HG02885 (cell line): Measurements from ENCODE around the gene PTCH2.

Experiments
- ATAC-seq: cut with Tn5 transposase; IDR thresholded peaks from one replicate; pipeline ENCODE4 v1.9.1; 2021; ENCODE audit warnings: mild to moderate bottlenecking; ENCODE audit not compliant: unreplicated experiment, poor library complexity

The PTCH2 gene, protein sequence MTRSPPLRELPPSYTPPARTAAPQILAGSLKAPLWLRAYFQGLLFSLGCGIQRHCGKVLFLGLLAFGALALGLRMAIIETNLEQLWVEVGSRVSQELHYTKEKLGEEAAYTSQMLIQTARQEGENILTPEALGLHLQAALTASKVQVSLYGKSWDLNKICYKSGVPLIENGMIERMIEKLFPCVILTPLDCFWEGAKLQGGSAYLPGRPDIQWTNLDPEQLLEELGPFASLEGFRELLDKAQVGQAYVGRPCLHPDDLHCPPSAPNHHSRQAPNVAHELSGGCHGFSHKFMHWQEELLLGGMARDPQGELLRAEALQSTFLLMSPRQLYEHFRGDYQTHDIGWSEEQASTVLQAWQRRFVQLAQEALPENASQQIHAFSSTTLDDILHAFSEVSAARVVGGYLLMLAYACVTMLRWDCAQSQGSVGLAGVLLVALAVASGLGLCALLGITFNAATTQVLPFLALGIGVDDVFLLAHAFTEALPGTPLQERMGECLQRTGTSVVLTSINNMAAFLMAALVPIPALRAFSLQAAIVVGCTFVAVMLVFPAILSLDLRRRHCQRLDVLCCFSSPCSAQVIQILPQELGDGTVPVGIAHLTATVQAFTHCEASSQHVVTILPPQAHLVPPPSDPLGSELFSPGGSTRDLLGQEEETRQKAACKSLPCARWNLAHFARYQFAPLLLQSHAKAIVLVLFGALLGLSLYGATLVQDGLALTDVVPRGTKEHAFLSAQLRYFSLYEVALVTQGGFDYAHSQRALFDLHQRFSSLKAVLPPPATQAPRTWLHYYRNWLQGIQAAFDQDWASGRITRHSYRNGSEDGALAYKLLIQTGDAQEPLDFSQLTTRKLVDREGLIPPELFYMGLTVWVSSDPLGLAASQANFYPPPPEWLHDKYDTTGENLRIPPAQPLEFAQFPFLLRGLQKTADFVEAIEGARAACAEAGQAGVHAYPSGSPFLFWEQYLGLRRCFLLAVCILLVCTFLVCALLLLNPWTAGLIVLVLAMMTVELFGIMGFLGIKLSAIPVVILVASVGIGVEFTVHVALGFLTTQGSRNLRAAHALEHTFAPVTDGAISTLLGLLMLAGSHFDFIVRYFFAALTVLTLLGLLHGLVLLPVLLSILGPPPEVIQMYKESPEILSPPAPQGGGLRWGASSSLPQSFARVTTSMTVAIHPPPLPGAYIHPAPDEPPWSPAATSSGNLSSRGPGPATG

DNA sequence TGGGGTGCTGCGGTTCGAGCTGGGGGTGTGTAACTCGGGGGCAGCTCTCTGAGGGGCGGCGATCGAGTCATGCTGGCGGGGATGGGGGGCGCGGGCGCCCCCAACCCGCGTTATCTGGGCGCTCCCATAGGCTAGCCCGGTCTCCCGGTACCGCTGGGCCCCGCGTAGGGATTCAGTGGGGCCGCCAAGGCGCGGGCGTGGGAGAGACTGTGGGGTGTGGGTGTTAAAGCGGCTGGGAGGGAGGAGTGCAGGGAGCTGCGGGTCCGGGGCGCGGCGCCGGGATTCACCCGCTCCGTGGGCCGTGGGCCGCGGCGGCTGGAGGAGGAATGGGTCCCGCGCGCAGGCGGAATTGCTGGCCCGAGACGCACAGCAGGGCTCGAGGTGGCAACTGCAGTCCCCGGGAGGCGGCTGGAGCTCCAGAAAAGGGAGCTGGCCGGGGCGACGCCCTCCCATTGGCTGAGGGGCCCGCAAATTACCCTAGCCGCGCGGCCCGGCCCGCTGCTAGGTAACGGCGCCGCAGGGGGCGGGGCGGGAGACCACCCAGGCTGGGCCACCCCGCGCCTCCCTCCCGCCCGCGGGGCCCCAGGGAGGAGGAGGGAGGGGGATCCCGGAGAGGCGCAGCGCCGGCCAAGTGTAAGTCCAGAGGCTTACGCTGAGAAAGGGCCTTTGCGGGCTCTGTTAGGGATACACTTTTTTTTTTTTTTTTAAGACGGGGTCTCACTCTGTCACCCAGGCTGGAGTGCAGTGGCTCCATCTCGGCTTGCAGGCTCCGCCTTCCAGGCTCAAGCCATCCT is at the start of gene PTCH2:
PTCH2 (minus strand) TSS at position 392 of the 794 bp plus-strand sequence; CDS start at position 71, 321 bp downstream.
- no peak for ATAC-seq

GRCh38 chr1:44890007-44890406 is 47.0 kb upstream of the PTCH2 start:
- no peak for ATAC-seq

DNA sequence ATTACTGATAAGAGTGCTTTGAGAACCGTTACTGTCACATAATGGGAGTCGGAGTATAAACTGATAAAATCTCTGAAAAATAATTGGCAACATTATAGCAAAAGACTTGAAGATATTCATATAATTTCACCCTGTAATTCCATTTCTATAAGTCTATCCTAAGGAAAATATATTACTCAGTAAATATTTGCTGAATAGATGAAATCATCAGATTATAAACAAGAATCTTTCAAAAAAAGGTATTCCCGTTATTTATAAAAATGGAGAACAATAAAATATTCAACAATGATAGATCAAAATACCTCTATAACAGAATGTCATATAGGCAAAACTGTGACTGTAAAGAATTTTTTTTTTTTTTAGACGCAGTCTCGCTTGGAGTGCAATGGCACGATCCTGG is 42.4 kb upstream of the PTCH2 start:
- no peak for ATAC-seq

- no peak for ATAC-seq
Measured at GRCh38 chr1:44884746-44885145, 41.7 kb upstream of the PTCH2 start.

DNA sequence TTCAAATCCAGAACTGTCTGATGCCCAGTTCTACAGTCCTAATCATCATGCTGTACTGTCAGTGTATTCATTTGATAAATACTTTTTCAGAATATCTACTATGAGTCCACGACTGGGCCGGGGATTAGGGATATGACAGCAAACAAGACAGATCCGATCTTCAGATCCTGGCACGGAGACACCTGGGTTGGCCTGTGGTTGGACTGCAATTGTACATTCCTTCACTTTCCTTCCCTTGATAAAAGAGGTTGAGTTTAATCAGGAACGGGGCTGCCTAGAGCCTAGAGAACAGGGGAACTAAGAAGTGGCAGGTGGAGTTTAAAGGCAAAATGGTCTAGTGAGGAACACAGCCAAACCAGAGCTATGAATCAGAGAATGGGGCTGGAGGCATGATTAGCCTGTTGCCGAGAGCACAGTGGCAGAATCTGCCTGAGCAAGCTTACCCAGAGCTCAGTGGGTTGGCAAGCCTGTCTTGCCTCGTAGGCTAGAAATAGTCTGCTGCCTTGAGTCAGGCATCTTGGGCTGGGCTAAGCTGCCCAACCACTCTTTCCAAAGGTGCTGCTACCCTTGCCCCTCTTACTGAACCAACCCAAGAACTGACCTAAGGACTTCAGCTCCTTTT is 38.1 kb upstream of the PTCH2 start:
- ATAC-seq: no peak

- ATAC-seq: no peak
Measured at GRCh38 chr1:44874155-44874554, 31.1 kb upstream of the PTCH2 start.

- no peak for ATAC-seq
Measured at GRCh38 chr1:44870096-44870495, 27.0 kb upstream of the PTCH2 start.

GRCh38 chr1:44867801-44868200 is 24.7 kb upstream of the PTCH2 start:
- ATAC-seq: no peak

DNA sequence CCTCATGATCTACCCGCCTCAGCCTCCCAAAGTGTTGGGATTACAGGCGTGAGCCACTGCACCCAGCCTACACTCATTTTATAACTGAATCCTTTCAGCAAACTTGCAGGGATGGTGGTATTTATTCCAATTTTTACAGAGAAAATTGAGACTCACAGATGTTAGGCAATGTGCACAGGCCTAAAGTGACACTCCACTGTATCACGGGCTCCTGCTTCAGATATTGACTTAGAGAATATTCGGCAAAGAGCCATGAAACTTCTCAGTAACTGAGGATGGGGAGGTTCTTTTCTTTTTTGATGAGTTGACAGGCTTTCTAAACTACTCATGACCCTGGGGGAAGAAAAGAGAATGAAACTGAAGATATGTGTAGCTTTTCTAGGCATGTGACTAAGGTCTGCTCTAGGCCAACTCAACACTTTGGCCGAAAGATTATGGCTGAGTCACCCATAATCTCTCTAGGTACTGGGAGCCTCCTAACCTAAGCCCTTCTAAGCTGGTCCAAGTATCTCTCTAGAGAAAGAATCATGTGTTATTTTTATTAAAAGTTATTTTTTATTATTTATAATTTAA is 19.9 kb upstream of the PTCH2 start:
- no peak for ATAC-seq

- ATAC-seq: no peak
Measured at GRCh38 chr1:44860891-44861425, 17.9 kb upstream of the PTCH2 start.

GRCh38 chr1:44860331-44860730 is 17.3 kb upstream of the PTCH2 start:
- ATAC-seq: no peak

- no peak for ATAC-seq
Measured at GRCh38 chr1:44857446-44857845, 14.4 kb upstream of the PTCH2 start.

DNA sequence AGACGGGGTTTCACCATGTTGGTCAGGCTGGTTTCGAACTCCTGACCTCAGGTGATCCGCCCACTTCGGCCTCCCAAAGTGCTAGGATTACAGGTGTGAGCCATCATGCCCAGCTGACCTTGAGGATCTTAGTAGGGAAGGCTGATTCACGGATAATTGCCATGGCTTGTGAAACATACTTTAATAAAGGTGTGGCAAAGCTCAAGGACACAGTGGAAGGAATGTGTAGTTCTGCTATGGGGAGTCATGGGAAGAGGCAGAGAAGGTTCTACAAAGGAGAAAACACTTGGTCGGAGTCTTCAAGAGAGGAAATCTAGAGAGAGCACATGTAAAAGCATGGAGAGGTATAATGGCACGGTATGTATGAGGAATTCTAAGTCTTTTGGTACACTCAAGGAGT is 12.7 kb upstream of the PTCH2 start:
- ATAC-seq: no peak

- ATAC-seq: no peak
Measured at GRCh38 chr1:44854970-44855369, 11.9 kb upstream of the PTCH2 start.

- no peak for ATAC-seq
Measured at GRCh38 chr1:44853201-44853600, 10.1 kb upstream of the PTCH2 start.

DNA sequence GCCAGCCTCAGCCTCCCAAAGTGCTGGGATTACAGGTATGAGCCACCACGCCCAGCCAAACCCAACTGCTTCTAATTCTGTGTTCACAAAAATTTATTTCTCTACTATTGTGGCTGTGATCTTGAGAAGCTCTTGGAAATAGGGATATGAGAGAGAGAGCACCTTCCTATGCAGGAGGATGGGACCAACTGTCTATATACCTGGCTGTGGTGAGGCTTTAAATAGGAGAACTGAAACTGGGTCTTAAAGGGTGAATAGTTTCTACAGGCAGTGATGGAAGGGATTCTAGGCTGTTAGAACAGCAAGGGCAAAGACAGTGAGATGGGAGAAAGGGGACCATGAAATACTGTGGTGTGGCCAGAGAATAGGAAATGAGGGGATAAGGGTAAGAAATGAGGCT is 8.3 kb upstream of the PTCH2 start:
- no peak for ATAC-seq

- ATAC-seq: no peak
Measured at GRCh38 chr1:44849575-44850132, 6.6 kb upstream of the PTCH2 start.

DNA sequence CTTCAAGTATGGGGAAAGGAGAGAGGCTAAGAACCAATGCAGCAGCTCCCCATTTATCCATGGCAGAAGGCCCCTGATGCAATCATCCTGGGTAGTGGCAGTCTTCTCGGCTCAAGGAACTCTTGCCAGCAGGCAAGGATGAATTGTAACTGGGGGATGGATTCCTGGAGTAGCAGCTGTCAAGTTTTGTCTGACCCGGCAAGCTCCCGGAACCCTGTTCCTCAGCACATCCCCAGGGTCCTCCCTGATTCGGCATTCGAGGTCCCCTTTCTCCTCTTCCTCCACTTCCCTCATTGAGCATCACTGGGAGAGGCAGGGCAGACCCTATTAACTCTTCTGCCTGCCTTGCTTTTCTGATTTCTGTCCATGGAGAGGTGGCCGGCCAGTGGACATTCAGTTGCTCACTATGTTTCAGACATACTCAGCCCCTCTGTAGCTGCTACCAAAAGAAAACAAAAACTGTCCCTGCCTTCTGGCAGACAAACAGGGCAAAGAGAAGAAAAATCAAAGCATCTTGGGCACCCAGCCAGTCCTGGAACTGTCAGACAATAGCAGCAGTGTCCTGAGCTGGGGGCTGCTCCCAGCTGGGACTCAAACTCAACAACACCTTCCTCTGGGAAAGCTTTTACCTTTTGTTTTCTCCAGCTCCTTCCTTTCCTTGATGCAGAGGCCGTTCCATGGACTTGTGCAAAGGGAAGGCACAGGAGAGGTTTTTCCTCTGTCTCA is 5.6 kb upstream of the PTCH2 start:
- ATAC-seq: no peak
